Measurements from ENCODE around the gene TMEM17.

TMEM17 gene

GRCh38 chr2:62452701-62453454, 53.1 kb downstream of the TMEM17 start:
- no peak for DNase-seq

- DNase-seq, result no peak
These were observed 55.2 kb downstream of the TMEM17 start for GRCh38 chr2:62450716-62451191.

All from stimulated activated CD8-positive, alpha-beta memory T cell treated with anti-CD3 and anti-CD28 coated beads, Interleukin-4, amount 100 ng/mL, for 48 hours (primary cell).